ENCODE data around the gene SDK1. TPM values are rescaled to one million over a fixed set of nuclear protein-coding genes. Genes with fewer than 3 reads are reported as not detected.

SDK1 gene
- total RNA-seq, 2 experiments from 2014 or later: 0.25 to 0.78 TPM

DNA sequence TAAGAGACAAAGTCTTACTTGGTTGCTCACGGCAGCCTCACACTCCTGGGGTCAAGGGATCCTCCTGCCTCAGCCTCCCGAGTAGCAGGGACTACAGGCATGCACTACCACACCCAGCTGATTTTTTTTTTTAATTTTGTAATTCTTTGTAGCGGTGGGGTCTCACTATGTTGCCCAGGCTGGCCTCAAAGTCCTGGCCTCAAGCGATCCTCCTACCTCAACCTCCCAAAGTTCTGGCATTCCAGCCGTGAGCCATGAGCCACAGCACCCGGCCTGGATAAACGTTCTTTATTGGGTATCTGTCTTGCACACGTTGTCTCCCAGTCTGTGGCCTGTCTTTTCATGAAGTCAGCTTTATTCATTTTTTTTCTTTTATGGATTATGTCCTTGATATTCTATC lies 744.9 kb downstream of the SDK1 start:
- no peak for DNase-seq
- H3K36me3 Mint-ChIP-seq (ENCODE audit: low read depth): no peaks in the 10 kb centered on the region
- no peak overlapping the region for H3K4me3 Mint-ChIP-seq
- H3K4me1 Mint-ChIP-seq (ENCODE audit: low read depth): no peaks in the 10 kb centered on the region
- ATAC-seq: no peak
- POLR2A ChIA-PET: no interaction called here
- TF ChIP-seq, protein P1, sequence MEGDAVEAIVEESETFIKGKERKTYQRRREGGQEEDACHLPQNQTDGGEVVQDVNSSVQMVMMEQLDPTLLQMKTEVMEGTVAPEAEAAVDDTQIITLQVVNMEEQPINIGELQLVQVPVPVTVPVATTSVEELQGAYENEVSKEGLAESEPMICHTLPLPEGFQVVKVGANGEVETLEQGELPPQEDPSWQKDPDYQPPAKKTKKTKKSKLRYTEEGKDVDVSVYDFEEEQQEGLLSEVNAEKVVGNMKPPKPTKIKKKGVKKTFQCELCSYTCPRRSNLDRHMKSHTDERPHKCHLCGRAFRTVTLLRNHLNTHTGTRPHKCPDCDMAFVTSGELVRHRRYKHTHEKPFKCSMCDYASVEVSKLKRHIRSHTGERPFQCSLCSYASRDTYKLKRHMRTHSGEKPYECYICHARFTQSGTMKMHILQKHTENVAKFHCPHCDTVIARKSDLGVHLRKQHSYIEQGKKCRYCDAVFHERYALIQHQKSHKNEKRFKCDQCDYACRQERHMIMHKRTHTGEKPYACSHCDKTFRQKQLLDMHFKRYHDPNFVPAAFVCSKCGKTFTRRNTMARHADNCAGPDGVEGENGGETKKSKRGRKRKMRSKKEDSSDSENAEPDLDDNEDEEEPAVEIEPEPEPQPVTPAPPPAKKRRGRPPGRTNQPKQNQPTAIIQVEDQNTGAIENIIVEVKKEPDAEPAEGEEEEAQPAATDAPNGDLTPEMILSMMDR (IDR thresholded peaks at IDR 0.05): no peak
- H3K9me3 Mint-ChIP-seq: no peaks in the 10 kb centered on the region
- H3K27me3 Mint-ChIP-seq: no peaks in the 10 kb centered on the region
- CTCF ChIA-PET: no interaction called here
- H3K27ac Mint-ChIP-seq: no peak overlapping the region
- intact Hi-C loops (cut with micrococcal nuclease): no loop called here

DNA sequence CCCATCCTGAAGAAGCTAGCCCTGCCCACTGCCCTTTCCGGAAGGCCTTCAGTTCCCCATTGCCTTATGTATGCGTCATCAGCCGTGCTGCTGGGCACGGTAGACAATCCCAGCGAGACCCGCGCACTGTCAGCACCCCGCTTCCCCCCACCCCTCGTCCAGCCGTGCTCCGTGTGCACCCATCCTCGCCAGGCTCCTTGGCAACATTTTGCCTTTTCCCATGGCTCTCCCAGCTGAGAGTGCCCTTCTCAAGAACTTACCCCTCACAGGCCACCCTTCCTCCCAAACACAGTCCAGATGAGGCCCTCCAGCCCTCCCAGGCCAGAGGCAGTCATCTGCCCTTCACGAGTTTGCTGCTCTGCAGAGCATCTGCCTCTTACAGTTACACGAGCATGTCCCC lies 747.3 kb downstream of the SDK1 start:
- TF ChIP-seq, protein P1 (IDR thresholded peaks at IDR 0.05): no peak
- ChIA-PET CTCF (no interaction called here), POLR2A (no interaction called here)
- Mint-ChIP-seq H3K4me3 (no peak overlapping the region), H3K27ac (no peak overlapping the region), H3K9me3 (no peaks in the 10 kb centered on the region), H3K27me3 (no peaks in the 10 kb centered on the region), H3K4me1 (ENCODE audit: low read depth) (no peaks in the 10 kb centered on the region), H3K36me3 (ENCODE audit: low read depth) (no peaks in the 10 kb centered on the region)
- ATAC-seq (no peak), DNase-seq (no peak)
- intact Hi-C loops (cut with micrococcal nuclease): no loop called here

DNA sequence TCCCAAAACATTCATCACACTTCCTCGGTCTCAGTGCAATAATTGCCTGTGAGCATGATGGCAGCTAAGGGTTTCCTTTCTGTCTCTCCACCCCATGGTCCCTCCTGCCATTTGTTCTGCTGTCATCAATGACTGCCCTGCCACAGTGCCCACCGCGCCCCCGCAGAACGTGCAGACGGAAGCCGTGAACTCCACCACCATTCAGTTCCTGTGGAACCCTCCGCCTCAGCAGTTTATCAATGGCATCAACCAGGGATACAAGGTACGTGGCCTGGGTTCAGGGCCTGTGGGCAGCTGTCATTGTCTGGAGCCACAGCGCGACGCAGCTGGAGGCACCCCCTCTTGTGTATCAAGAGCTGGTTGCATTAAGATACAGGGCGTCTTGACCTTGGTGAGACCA lies 748.1 kb downstream of the SDK1 start:
- no peak overlapping the region for H3K4me3 Mint-ChIP-seq
- no peaks in the 10 kb centered on the region for H3K9me3 Mint-ChIP-seq
- CTCF ChIA-PET: no interaction called here
- POLR2A ChIA-PET: no interaction called here
- no peaks in the 10 kb centered on the region for H3K36me3 Mint-ChIP-seq (ENCODE audit: low read depth)
- H3K27ac Mint-ChIP-seq: no peak overlapping the region
- TF ChIP-seq, protein P1 (IDR thresholded peaks at IDR 0.05): no peak
- no peak for ATAC-seq
- H3K27me3 Mint-ChIP-seq: no peaks in the 10 kb centered on the region
- no peaks in the 10 kb centered on the region for H3K4me1 Mint-ChIP-seq (ENCODE audit: low read depth)
- DNase-seq: no peak
- intact Hi-C loops (cut with micrococcal nuclease): no loop called here

DNA sequence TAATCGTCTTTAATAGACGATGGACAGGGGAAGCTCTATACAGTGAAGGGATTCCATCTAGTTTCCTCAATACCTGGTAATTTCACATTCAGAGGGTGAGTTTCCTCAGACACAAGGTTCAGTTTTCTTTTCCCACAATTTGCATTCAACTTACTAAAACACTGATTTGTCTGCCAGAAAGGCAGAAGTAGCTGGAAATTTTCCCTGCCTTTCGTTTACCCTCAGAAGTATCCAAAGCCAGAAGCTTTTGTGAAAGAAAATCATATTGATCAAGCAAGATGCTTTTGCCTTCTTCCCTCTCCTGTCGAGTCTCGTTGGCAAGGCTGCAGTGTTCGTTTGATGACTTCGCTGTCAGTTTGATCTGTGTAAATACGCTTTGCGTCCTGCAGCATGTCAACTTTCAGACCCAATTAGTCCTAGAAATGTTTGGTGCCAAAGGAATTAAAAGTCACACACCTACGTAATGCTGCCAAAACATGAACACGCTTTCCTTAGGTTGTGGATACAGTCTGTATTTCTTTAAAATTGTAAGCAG lies 749.1 kb downstream of the SDK1 start:
- no peaks in the 10 kb centered on the region for H3K36me3 Mint-ChIP-seq (ENCODE audit: low read depth)
- TF ChIP-seq, protein P1 (IDR thresholded peaks at IDR 0.05): no peak
- ATAC-seq: no peak
- H3K9me3 Mint-ChIP-seq: no peaks in the 10 kb centered on the region
- ChIA-PET POLR2A (no interaction called here), CTCF (no interaction called here)
- H3K4me1 Mint-ChIP-seq (ENCODE audit: low read depth): no peaks in the 10 kb centered on the region
- no peak overlapping the region for H3K4me3 Mint-ChIP-seq
- intact Hi-C loops (cut with micrococcal nuclease): no loop called here
- no peak overlapping the region for H3K27ac Mint-ChIP-seq
- peaks cover under 1% of the 10 kb centered on the region for H3K27me3 Mint-ChIP-seq
- DNase-seq: no peak

DNA sequence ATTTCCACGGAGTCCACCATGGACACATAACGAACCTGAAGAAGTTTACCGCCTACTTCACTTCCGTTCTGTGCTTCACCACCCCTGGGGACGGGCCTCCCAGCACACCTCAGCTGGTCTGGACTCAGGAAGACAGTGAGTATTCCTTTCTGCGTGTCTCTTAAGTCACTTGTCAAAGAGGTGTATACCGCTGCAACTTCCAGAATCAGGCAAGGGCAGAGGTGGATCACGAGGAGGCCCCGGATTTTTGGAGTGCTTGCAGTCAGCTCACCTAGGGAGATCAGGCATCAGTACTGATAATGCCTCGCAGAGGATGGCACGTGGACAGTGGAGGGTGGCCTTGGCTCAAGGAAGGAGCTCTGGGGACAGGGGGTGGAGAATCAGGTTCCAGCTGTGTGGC lies 750.6 kb downstream of the SDK1 start:
- TF ChIP-seq, protein P1 (IDR thresholded peaks at IDR 0.05): no peak
- DNase-seq (no peak), ATAC-seq (no peak)
- CTCF ChIA-PET: no interaction called here
- H3K27ac Mint-ChIP-seq: no peak overlapping the region
- H3K27me3 Mint-ChIP-seq: peaks cover 6% of the 10 kb centered on the region
- H3K9me3 Mint-ChIP-seq: no peaks in the 10 kb centered on the region
- H3K36me3 Mint-ChIP-seq (ENCODE audit: low read depth): no peaks in the 10 kb centered on the region
- H3K4me3 Mint-ChIP-seq: no peak overlapping the region
- no peaks in the 10 kb centered on the region for H3K4me1 Mint-ChIP-seq (ENCODE audit: low read depth)
- intact Hi-C loops (cut with micrococcal nuclease): no loop called here
- POLR2A ChIA-PET: no interaction called here

Measured in activated CD8-positive, alpha-beta T cell treated with anti-CD3 and anti-CD28 coated beads for 36 hours (primary cell).